Bronchial epithelial cell (primary cell): ENCODE measurements around the gene CMYA5. TPM values are rescaled to one million over a fixed set of nuclear protein-coding genes. Genes with fewer than 3 reads are reported as not detected.

Experiments
- DNase-seq: peaks from one replicate; pipeline ENCODE4 v3.0.0-alpha.2; 2010; ENCODE audit warnings: low read depth
- FAIRE-seq: peaks from 2 replicates; lab custom pipeline; 2011; peaks lifted over from hg19 to GRCh38; lab: Jason Lieb, UNC
- H3K27me3 ChIP-seq: 2 replicates; pipeline ENCODE4 v1.5.1; 2011; ENCODE audit warnings: low read length; ENCODE audit not compliant: control insufficient read depth, insufficient read depth
- H3K36me3 ChIP-seq: 2 replicates; pipeline ENCODE4 v1.5.1; 2011; ENCODE audit warnings: low read length; ENCODE audit not compliant: control insufficient read depth, insufficient read depth
- H3K4me3 ChIP-seq: 2 replicates; pipeline ENCODE4 v1.5.1; 2011; ENCODE audit warnings: mild to moderate bottlenecking, low read depth, low read length, control low read depth
- CTCF ChIP-seq: IDR thresholded peaks from 2 replicates; pipeline ENCODE4 v1.5.1; 2011; ENCODE audit warnings: mild to moderate bottlenecking, moderate library complexity, low read length, control low read depth, inconsistent platforms; ENCODE audit not compliant: insufficient read depth, severe bottlenecking
- total RNA-seq: library from RNA; depleted of rRNA; stranded (reverse); fragments of >200 nt; gene quantifications from 2 replicates; pipeline ENCODE4 v1.2.1, GENCODE V29; 2014

CMYA5 gene
- total RNA-seq, 1 donor from 2014 or later, result 0.26 TPM

GRCh38 chr5:79729679-79730078, 40.0 kb downstream of the CMYA5 start:
- peak; percentile 68 for FAIRE-seq
- no peak for DNase-seq
- peaks cover 2% of the 10 kb centered on the region for H3K27me3 ChIP-seq
- no peak for TF ChIP-seq CTCF
- H3K36me3 ChIP-seq, result no peaks in the 10 kb centered on the region
- H3K4me3 ChIP-seq, result no peak overlapping the region

GRCh38 chr5:79730564-79730963, 40.9 kb downstream of the CMYA5 start:
- H3K27me3 ChIP-seq, result peaks cover 4% of the 10 kb centered on the region
- no peaks in the 10 kb centered on the region for H3K36me3 ChIP-seq
- DNase-seq (no peak), FAIRE-seq (no peak)
- H3K4me3 ChIP-seq, result no peak overlapping the region
- no peak for TF ChIP-seq CTCF

GRCh38 chr5:79731775-79732174, 42.1 kb downstream of the CMYA5 start:
- no peak for FAIRE-seq
- H3K27me3 ChIP-seq, result peaks cover 4% of the 10 kb centered on the region

GRCh38 chr5:79736528-79737514, 47.2 kb downstream of the CMYA5 start:
- Histone ChIP-seq H3K4me3 (no peak overlapping the region), H3K27me3 (peaks cover 4% of the 10 kb centered on the region), H3K36me3 (no peaks in the 10 kb centered on the region)
- FAIRE-seq (no peak), DNase-seq (no peak)
- TF ChIP-seq CTCF, result no peak

More at GRCh38 chr5:79731775-79732174, 42.1 kb downstream of the CMYA5 start:
- H3K4me3 ChIP-seq, result no peak overlapping the region
- DNase-seq, result no peak
- H3K36me3 ChIP-seq, result no peaks in the 10 kb centered on the region
- TF ChIP-seq CTCF, result no peak

- Histone ChIP-seq H3K4me3 (no peak overlapping the region), H3K27me3 (peaks cover 4% of the 10 kb centered on the region), H3K36me3 (no peaks in the 10 kb centered on the region)
- no peak for TF ChIP-seq CTCF
- DNase-seq (no peak), FAIRE-seq (no peak)
Measured at GRCh38 chr5:79738349-79738748, 48.7 kb downstream of the CMYA5 start.
